Measurements from ENCODE around the gene TMEM187. TPM values are rescaled to one million over a fixed set of nuclear protein-coding genes. Genes with fewer than 3 reads are reported as not detected.

The TMEM187 gene
- total RNA-seq, 1 donor = 6.9 TPM

DNA sequence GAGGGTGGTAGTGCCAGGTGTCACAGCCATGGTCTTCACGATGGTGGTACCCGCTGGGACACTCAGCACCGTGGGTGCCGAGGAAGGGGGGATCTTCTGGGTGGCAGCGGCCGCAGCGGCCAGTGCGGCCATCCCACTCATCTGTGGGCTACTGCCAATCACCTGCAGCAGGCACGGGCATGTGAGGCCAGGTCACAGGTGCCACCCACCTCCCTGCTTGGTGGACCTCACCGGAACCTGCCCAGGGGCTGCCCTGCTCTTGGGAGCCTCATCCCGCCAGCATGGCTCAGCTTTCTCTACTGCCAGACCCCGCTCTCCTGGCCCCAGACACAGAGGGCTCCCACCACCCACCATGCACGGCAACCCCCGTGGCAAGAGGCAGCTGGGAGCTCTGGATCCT, 13.9 kb upstream of the TMEM187 start:
- Histone ChIP-seq H3K4me1 (ENCODE audit: insufficient read depth, low read length) (no peaks in the 10 kb centered on the region), H2AFZ (ENCODE audit: low read length) (no peak overlapping the region), H4K20me1 (ENCODE audit: insufficient read depth, low read length) (peaks cover 19% of the 10 kb centered on the region), H3K9me3 (ENCODE audit: low read depth, low read length) (no peaks in the 10 kb centered on the region), H3K27me3 (ENCODE audit: insufficient read depth, low read length) (no peaks in the 10 kb centered on the region), H3K36me3 (ENCODE audit: insufficient read depth, low read length) (peaks cover 68% of the 10 kb centered on the region), H3K4me2 (ENCODE audit: insufficient read depth, low read length) (no peak overlapping the region), H3K27ac (ENCODE audit: low read depth, low read length) (no peak overlapping the region), H3K79me2 (ENCODE audit: insufficient read depth, low read length) (peaks cover 21% of the 10 kb centered on the region), H3K4me3 (ENCODE audit: insufficient read depth, low read length) (no peak overlapping the region)
- TF ChIP-seq, protein P1, sequence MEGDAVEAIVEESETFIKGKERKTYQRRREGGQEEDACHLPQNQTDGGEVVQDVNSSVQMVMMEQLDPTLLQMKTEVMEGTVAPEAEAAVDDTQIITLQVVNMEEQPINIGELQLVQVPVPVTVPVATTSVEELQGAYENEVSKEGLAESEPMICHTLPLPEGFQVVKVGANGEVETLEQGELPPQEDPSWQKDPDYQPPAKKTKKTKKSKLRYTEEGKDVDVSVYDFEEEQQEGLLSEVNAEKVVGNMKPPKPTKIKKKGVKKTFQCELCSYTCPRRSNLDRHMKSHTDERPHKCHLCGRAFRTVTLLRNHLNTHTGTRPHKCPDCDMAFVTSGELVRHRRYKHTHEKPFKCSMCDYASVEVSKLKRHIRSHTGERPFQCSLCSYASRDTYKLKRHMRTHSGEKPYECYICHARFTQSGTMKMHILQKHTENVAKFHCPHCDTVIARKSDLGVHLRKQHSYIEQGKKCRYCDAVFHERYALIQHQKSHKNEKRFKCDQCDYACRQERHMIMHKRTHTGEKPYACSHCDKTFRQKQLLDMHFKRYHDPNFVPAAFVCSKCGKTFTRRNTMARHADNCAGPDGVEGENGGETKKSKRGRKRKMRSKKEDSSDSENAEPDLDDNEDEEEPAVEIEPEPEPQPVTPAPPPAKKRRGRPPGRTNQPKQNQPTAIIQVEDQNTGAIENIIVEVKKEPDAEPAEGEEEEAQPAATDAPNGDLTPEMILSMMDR (IDR thresholded peaks at IDR 0.05; ENCODE audit: extremely low read depth, low read depth, low read length) = no peak
- no peak for DNase-seq (ENCODE audit: insufficient read length, low spot score, missing footprints)

DNA sequence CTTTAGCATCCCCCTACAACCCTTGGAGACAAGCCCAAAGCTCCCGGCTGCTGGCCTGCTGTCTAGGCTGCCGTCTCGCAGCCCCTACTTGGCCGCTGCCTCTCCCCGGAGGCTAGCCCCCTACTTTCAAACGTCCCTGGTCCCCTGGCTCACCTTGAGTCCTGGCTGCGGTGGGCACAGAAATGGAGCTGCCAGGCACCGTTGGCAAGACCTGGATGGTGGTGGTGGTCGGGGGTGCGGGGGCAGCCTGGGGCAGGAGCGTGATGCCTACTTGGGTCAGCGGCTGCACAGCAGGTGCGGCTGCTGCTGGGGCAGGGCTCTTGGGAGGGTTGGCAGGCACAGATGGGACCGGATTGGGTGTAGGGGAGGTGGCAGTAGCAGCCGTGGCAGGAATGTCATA, 12.9 kb upstream of the TMEM187 start:
- peaks cover 58% of the 10 kb centered on the region for H3K36me3 ChIP-seq (ENCODE audit: insufficient read depth, low read length)
- peaks cover 31% of the 10 kb centered on the region for H3K79me2 ChIP-seq (ENCODE audit: insufficient read depth, low read length)
- H3K4me1 ChIP-seq (ENCODE audit: insufficient read depth, low read length) = no peaks in the 10 kb centered on the region
- DNase-seq (ENCODE audit: insufficient read length, low spot score, missing footprints) = no peak
- H3K27ac ChIP-seq (ENCODE audit: low read depth, low read length) = no peak overlapping the region
- no peaks in the 10 kb centered on the region for H3K27me3 ChIP-seq (ENCODE audit: insufficient read depth, low read length)
- no peak overlapping the region for H3K4me3 ChIP-seq (ENCODE audit: insufficient read depth, low read length)
- no peak overlapping the region for H3K4me2 ChIP-seq (ENCODE audit: insufficient read depth, low read length)
- no peak overlapping the region for H2AFZ ChIP-seq (ENCODE audit: low read length)
- no peaks in the 10 kb centered on the region for H3K9me3 ChIP-seq (ENCODE audit: low read depth, low read length)
- H4K20me1 ChIP-seq (ENCODE audit: insufficient read depth, low read length) = peaks cover 29% of the 10 kb centered on the region
- TF ChIP-seq, protein P1 (IDR thresholded peaks at IDR 0.05; ENCODE audit: extremely low read depth, low read depth, low read length) = no peak

DNA sequence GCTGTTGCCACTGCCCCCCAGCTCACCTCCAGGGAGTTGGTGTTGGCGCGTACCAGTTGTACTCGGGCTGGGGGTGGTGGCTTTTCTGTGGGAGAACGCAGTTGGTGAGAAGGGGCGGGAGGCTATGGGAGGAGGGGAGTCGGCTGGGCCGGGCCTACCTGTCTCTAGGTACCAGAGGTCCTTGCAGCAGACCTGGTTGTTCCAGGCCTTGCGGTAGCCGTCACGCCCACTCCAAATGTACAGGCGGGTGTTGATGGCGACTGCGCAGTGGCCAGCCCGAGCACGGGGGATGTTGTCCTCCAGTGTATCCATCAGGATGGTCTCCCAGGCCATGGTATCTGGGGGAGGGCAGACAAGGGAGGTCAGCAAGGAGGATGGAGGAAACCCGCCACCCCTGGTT, 12.5 kb upstream of the TMEM187 start:
- no peak overlapping the region for H2AFZ ChIP-seq (ENCODE audit: low read length)

DNA sequence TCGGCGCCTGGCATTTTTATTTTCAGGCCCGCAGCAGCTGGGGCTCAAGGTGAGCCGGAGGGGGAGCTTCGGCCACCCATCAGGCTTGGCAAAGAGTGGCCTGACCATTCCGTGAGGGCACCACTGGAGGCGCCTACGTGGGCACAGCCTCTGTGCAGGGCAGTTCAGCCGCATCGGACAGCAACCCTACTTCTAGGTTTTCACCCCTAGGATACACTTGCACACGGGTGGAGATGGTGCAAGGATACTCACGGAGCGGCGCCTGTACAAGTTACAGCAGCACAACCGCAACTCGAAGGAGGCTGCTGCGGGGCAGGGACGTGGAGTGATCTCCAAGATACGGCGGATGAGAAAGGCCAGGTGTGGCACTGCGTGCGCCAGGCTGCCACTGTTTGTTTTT, 11.8 kb upstream of the TMEM187 start:
- Histone ChIP-seq H3K9me3 (ENCODE audit: low read depth, low read length) (no peaks in the 10 kb centered on the region), H3K4me2 (ENCODE audit: insufficient read depth, low read length) (no peak overlapping the region), H3K4me1 (ENCODE audit: insufficient read depth, low read length) (no peaks in the 10 kb centered on the region), H4K20me1 (ENCODE audit: insufficient read depth, low read length) (peaks cover 40% of the 10 kb centered on the region), H3K36me3 (ENCODE audit: insufficient read depth, low read length) (peaks cover 51% of the 10 kb centered on the region), H3K27me3 (ENCODE audit: insufficient read depth, low read length) (no peaks in the 10 kb centered on the region), H3K27ac (ENCODE audit: low read depth, low read length) (no peak overlapping the region), H2AFZ (ENCODE audit: low read length) (no peak overlapping the region), H3K4me3 (ENCODE audit: insufficient read depth, low read length) (no peak overlapping the region), H3K79me2 (ENCODE audit: insufficient read depth, low read length) (peaks cover 42% of the 10 kb centered on the region)
- TF ChIP-seq, protein P1 (IDR thresholded peaks at IDR 0.05; ENCODE audit: extremely low read depth, low read depth, low read length) = no peak
- DNase-seq (ENCODE audit: insufficient read length, low spot score, missing footprints) = no peak

More for the DNA sequence above, 12.5 kb upstream of the TMEM187 start:
- H3K79me2 ChIP-seq (ENCODE audit: insufficient read depth, low read length) = peaks cover 35% of the 10 kb centered on the region
- H3K4me2 ChIP-seq (ENCODE audit: insufficient read depth, low read length) = no peak overlapping the region
- no peaks in the 10 kb centered on the region for H3K9me3 ChIP-seq (ENCODE audit: low read depth, low read length)
- no peaks in the 10 kb centered on the region for H3K4me1 ChIP-seq (ENCODE audit: insufficient read depth, low read length)
- peaks cover 33% of the 10 kb centered on the region for H4K20me1 ChIP-seq (ENCODE audit: insufficient read depth, low read length)
- H3K27ac ChIP-seq (ENCODE audit: low read depth, low read length) = no peak overlapping the region
- H3K27me3 ChIP-seq (ENCODE audit: insufficient read depth, low read length) = no peaks in the 10 kb centered on the region
- no peak for DNase-seq (ENCODE audit: insufficient read length, low spot score, missing footprints)
- H3K4me3 ChIP-seq (ENCODE audit: insufficient read depth, low read length) = no peak overlapping the region
- TF ChIP-seq, protein P1 (IDR thresholded peaks at IDR 0.05; ENCODE audit: extremely low read depth, low read depth, low read length) = no peak
- H3K36me3 ChIP-seq (ENCODE audit: insufficient read depth, low read length) = peaks cover 53% of the 10 kb centered on the region

Measured in osteoblast (primary cell).